Astrocyte of the spinal cord (primary cell): Measurements from ENCODE around the gene SHC1.

Experiments
- DNase-seq: peaks from one replicate; pipeline ENCODE4 v3.0.0; 2011; ENCODE audit warnings: low read depth, low spot score
- H3K4me3 ChIP-seq: 2 replicates; pipeline ENCODE4 v1.5.1; 2011; ENCODE audit warnings: low read depth, mild to moderate bottlenecking, low read length, moderate library complexity
- CTCF ChIP-seq: IDR thresholded peaks from 2 replicates; pipeline ENCODE4 v1.5.1; 2012; ENCODE audit warnings: low read depth, mild to moderate bottlenecking, low read length, inconsistent platforms
- in situ Hi-C: cut with HindIII; loops from 2 replicates; pipeline ENCODE4 v1.10.0; 2017; ENCODE audit warnings: low sequenced_read_pairs

The SHC1 gene

GRCh38 chr1:154964359-154964758, 6.2 kb downstream of the SHC1 start:
- in situ Hi-C loops, result no loop called here
- no peak for TF ChIP-seq CTCF
- H3K4me3 ChIP-seq, result no peak overlapping the region
- DNase-seq, result no peak

- TF ChIP-seq CTCF, result no peak
- DNase-seq, result no peak
Observed at GRCh38 chr1:154963643-154964042, 6.9 kb downstream of the SHC1 start.

GRCh38 chr1:154962795-154963330, 7.7 kb downstream of the SHC1 start:
- no peak for TF ChIP-seq CTCF
- no peak for DNase-seq
- no peak overlapping the region for H3K4me3 ChIP-seq
- in situ Hi-C loops, result no loop called here

More at GRCh38 chr1:154963643-154964042, 6.9 kb downstream of the SHC1 start:
- in situ Hi-C loops, result no loop called here
- H3K4me3 ChIP-seq, result no peak overlapping the region

- DNase-seq, result peak; percentile 46
- peak overlapping the region; percentile 59 for H3K4me3 ChIP-seq
- in situ Hi-C loops, result no loop called here
- TF ChIP-seq CTCF, result no peak
Observed at GRCh38 chr1:154962156-154962749, 8.3 kb downstream of the SHC1 start.

- peak within 1 kb of the TSS; percentile 59 for H3K4me3 ChIP-seq
- DNase-seq, result peak; percentile 83
- in situ Hi-C loops, result no loop called here
- peak; percentile 34 for TF ChIP-seq CTCF
Observed at GRCh38 chr1:154961207-154962155, 9.1 kb downstream of the SHC1 start, which contains the start of gene PYGO2. Gene PYGO2 (minus strand): TSS chr1:154961782. CDS start chr1:154961576, 206 bp downstream.

GRCh38 chr1:154960446-154961136, 10.0 kb downstream of the SHC1 start:
- in situ Hi-C loops, result no loop called here
- H3K4me3 ChIP-seq, result peak overlapping the region; percentile 59
- no peak for TF ChIP-seq CTCF
- no peak for DNase-seq
